ENCODE results near the gene CCL19.

DNA sequence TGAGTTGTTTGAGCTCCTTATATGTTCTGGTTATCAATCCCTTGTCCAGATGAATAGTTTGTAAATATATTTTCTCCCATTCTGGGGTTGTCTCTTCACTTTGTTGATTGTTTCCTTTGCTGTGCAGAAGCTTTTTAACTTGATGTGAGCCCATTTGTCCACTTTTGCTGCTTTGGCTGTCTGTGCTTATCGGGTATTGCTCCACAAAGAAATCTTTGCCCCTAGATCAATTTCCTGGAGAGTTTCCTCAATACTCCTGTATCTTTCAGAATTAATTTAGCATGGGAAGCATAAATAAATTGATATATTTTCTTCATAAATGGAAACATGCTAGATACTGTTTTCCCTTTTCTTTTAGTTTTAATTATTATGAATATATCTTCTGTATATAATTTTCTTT is 41.4 kb upstream of the CCL19 start:
- no peak for TF ChIP-seq POLR2AphosphoS5 (IDR thresholded peaks at IDR 0.05; ENCODE audit: low read depth)
- TF ChIP-seq, protein P1, sequence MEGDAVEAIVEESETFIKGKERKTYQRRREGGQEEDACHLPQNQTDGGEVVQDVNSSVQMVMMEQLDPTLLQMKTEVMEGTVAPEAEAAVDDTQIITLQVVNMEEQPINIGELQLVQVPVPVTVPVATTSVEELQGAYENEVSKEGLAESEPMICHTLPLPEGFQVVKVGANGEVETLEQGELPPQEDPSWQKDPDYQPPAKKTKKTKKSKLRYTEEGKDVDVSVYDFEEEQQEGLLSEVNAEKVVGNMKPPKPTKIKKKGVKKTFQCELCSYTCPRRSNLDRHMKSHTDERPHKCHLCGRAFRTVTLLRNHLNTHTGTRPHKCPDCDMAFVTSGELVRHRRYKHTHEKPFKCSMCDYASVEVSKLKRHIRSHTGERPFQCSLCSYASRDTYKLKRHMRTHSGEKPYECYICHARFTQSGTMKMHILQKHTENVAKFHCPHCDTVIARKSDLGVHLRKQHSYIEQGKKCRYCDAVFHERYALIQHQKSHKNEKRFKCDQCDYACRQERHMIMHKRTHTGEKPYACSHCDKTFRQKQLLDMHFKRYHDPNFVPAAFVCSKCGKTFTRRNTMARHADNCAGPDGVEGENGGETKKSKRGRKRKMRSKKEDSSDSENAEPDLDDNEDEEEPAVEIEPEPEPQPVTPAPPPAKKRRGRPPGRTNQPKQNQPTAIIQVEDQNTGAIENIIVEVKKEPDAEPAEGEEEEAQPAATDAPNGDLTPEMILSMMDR (conservative IDR thresholded peaks at IDR 0.05; ENCODE audit: low read depth in 2 of 2), result no peak
- TF ChIP-seq, protein P2, sequence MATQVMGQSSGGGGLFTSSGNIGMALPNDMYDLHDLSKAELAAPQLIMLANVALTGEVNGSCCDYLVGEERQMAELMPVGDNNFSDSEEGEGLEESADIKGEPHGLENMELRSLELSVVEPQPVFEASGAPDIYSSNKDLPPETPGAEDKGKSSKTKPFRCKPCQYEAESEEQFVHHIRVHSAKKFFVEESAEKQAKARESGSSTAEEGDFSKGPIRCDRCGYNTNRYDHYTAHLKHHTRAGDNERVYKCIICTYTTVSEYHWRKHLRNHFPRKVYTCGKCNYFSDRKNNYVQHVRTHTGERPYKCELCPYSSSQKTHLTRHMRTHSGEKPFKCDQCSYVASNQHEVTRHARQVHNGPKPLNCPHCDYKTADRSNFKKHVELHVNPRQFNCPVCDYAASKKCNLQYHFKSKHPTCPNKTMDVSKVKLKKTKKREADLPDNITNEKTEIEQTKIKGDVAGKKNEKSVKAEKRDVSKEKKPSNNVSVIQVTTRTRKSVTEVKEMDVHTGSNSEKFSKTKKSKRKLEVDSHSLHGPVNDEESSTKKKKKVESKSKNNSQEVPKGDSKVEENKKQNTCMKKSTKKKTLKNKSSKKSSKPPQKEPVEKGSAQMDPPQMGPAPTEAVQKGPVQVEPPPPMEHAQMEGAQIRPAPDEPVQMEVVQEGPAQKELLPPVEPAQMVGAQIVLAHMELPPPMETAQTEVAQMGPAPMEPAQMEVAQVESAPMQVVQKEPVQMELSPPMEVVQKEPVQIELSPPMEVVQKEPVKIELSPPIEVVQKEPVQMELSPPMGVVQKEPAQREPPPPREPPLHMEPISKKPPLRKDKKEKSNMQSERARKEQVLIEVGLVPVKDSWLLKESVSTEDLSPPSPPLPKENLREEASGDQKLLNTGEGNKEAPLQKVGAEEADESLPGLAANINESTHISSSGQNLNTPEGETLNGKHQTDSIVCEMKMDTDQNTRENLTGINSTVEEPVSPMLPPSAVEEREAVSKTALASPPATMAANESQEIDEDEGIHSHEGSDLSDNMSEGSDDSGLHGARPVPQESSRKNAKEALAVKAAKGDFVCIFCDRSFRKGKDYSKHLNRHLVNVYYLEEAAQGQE (IDR thresholded peaks at IDR 0.05; ENCODE audit: unreplicated experiment), result no peak
- TF ChIP-seq EZH2phosphoT487 (IDR thresholded peaks at IDR 0.05; ENCODE audit: unreplicated experiment), result no peak
- no peak for TF ChIP-seq EZH2 (IDR thresholded peaks at IDR 0.05; ENCODE audit: low read depth, unreplicated experiment)
- TF ChIP-seq JUNB (IDR thresholded peaks at IDR 0.05; ENCODE audit: unreplicated experiment), result no peak

All from GM23338 (cell line).